Stimulated activated CD4-positive, alpha-beta T cell treated with anti-CD3 and anti-CD28 coated beads, Interleukin-2, amount 100 ng/mL, for 48 hours (primary cell): ENCODE measurements around the gene ZFP64.
"Not testable (repeated sequence)": the region's sequence is repeated elsewhere in the genome, so short reads cannot be mapped to it uniquely, and the experiment has no call there.

Experiments used
- DNase-seq, 2 donors: peaks; one replicate each; pipeline ENCODE4 v3.0.0-alpha.2; 2020

ZFP64 gene

GRCh38 chr20:52200870-52201269 lies 9.3 kb upstream of the ZFP64 start:
- DNase-seq: no peak

- DNase-seq: no peak
Measured at GRCh38 chr20:52196845-52197244, 5.3 kb upstream of the ZFP64 start.

GRCh38 chr20:52193886-52194545 lies 2.4 kb upstream of the ZFP64 start:
- no peak for DNase-seq

GRCh38 chr20:52193133-52193532 lies 1.6 kb upstream of the ZFP64 start:
- no peak for DNase-seq

GRCh38 chr20:52192719-52193007 lies 1.1 kb upstream of the ZFP64 start:
- DNase-seq: not testable (repeated sequence)

- peak in 1 of 2 donors; percentile 37 for DNase-seq
Measured at GRCh38 chr20:52191916-52192718, 538 bp upstream of the ZFP64 start.

GRCh38 chr20:52190437-52191131 lies 995 bp downstream of the ZFP64 start:
- DNase-seq: peak; percentile 29 to 30

- DNase-seq: no peak
Measured at GRCh38 chr20:52181766-52182165, 9.8 kb downstream of the ZFP64 start.

GRCh38 chr20:52180180-52180840 lies 11.3 kb downstream of the ZFP64 start:
- no peak for DNase-seq

- DNase-seq: peak in 1 of 2 donors; percentile 7
Measured at GRCh38 chr20:52179331-52180179, 12.0 kb downstream of the ZFP64 start.

- no peak for DNase-seq
Measured at GRCh38 chr20:52178691-52179090, 12.9 kb downstream of the ZFP64 start.

GRCh38 chr20:52175840-52176239 lies 15.7 kb downstream of the ZFP64 start:
- no peak for DNase-seq

GRCh38 chr20:52172392-52173047 lies 19.1 kb downstream of the ZFP64 start:
- no peak for DNase-seq

- DNase-seq: no peak
Measured at GRCh38 chr20:52171025-52171424, 20.6 kb downstream of the ZFP64 start.

GRCh38 chr20:52168116-52168515 lies 23.5 kb downstream of the ZFP64 start:
- no peak for DNase-seq

- DNase-seq: no peak
Measured at GRCh38 chr20:52167232-52167840, 24.2 kb downstream of the ZFP64 start.

- DNase-seq: no peak
Measured at GRCh38 chr20:52166150-52166549, 25.4 kb downstream of the ZFP64 start.

- DNase-seq: no peak
Measured at GRCh38 chr20:52160621-52161204, 30.9 kb downstream of the ZFP64 start.

GRCh38 chr20:52160049-52160570 lies 31.5 kb downstream of the ZFP64 start:
- no peak for DNase-seq

- no peak for DNase-seq
Measured at GRCh38 chr20:52154575-52154974, 37.0 kb downstream of the ZFP64 start.

GRCh38 chr20:52153896-52154295 lies 37.7 kb downstream of the ZFP64 start:
- no peak for DNase-seq
